GM19395 (cell line): Measurements from ENCODE around the gene STAG3.
"Not testable (repeated sequence)": the region's sequence is repeated elsewhere in the genome, so short reads cannot be mapped to it uniquely, and the experiment has no call there.

Source experiments
- ATAC-seq: cut with Tn5 transposase; IDR thresholded peaks from one replicate; pipeline ENCODE4 v1.9.1; 2021; ENCODE audit warnings: mild to moderate bottlenecking, moderate library complexity; ENCODE audit not compliant: unreplicated experiment

The STAG3 gene

DNA sequence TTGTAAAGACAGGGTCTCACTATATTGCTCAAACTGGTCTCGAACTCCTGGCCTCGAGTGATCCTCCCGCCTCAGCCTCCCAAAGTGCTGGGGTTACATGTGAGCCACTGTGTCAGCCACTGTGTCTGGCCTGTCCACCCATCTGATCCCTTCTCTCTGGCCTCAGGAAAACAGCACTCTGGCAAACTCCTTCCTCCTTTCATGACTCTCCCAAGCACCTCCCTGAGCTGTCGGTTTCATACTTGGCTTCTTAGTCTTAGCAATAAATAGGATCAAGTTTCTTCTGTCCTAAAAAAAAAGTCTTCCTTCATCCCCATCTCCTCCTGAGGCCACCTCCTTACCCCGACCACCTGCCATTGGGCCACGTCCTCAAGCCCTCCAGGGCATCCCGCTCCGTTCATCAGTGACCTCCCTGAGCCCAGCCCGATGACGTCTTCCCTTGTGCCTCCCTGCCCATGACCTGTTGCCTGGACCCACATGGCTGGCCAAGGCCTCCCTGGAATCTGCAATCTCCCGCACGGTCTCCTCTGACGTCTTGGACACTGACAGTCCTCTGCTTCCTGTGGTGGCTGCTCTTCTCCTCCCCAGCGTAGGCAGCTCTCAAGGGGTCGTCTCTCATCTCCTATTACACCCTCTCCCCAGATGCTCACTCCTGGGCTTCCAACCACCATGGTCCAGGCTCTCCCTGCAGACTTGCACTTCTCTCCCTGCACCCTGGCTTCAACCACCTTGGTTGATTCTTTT lies 68.6 kb downstream of the STAG3 start:
- not testable (repeated sequence) for ATAC-seq

DNA sequence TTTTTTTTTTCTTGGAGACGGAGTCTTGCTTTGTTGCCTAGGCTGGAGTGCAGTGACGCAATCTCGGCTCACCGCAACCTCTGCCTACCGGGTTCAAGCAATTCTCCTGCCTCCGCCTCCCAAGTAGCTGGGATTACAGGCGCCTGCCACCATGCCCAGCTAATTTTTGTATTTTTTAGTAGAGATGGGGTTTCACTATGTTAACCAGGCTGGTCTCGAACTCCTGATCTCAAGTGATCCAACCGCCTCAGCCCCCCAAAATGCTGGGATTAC lies 69.1 kb downstream of the STAG3 start:
- ATAC-seq: not testable (repeated sequence)

- ATAC-seq: no peak
These were observed 69.5 kb downstream of the STAG3 start for GRCh38 chr7:100247152-100247757.

DNA sequence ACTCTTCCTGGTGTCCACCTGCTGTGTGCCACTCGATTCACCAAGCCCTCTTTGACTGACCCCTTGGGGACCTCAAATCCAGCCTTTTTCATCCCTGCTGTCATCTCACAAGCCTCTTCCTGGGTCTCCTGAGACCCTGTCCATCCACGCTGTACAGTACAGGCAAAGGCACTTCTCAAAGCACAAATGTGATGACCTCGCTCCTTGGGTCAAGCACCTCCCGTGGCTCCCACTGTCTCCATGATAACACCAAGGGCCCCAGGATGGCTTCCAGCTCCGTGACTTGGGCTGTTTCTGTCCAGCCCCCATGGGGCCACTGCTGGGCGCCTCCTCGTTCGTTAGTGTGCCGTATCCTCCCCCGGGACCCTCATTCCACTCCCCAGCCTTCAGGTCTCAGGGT lies 70.8 kb downstream of the STAG3 start:
- ATAC-seq: no peak

GRCh38 chr7:100257017-100257416 lies 79.3 kb downstream of the STAG3 start:
- no peak for ATAC-seq

DNA sequence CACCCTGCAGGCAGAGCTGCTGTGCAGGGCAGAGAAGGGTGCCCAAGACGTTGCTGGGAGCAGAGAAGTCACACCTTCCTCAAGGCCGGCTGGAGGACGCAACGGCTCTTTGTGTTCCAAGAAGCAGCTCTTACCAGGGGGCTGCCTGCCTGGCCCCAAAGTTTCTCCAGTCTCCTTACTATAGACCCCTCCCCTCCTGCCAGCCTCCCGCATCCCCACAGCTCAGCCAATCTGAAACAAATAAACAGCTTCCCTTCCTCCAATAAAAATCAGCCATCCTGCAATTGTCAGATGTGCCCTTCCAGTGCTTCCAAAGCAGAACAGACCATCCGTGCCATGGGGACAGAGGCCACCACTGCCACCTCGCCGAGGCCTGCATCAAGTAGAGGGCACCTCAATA lies 82.3 kb downstream of the STAG3 start:
- ATAC-seq: not testable (repeated sequence)

- not testable (repeated sequence) for ATAC-seq
These were observed 85.2 kb downstream of the STAG3 start for GRCh38 chr7:100262896-100263295.
